IPS-18c (cell line): ENCODE measurements around the gene JKAMP.

ENCODE experiments used
- H3K4me3 ChIP-seq: 2 replicates; pipeline ENCODE4 v1.7.0; 2013; ENCODE audit warnings: low read depth, mild to moderate bottlenecking, low read length, moderate library complexity; ENCODE audit not compliant: insufficient read depth
- H3K9me3 ChIP-seq: one replicate; pipeline ENCODE4 v1.6.1; 2013; ENCODE audit warnings: mild to moderate bottlenecking, low read length, moderate library complexity; ENCODE audit not compliant: control insufficient read depth, insufficient read depth

Gene JKAMP

GRCh38 chr14:59510001-59510400 lies 25.7 kb downstream of the JKAMP start:
- no peaks in the 10 kb centered on the region for H3K9me3 ChIP-seq
- H3K4me3 ChIP-seq: no peak overlapping the region

GRCh38 chr14:59510966-59511365 lies 26.6 kb downstream of the JKAMP start:
- Histone ChIP-seq H3K9me3 (no peaks in the 10 kb centered on the region), H3K4me3 (no peak overlapping the region)

- H3K4me3 ChIP-seq: no peak overlapping the region
Observed at GRCh38 chr14:59511916-59512575, 27.7 kb downstream of the JKAMP start.

GRCh38 chr14:59520224-59520623 lies 35.9 kb downstream of the JKAMP start:
- no peak overlapping the region for H3K4me3 ChIP-seq
- no peaks in the 10 kb centered on the region for H3K9me3 ChIP-seq

More at GRCh38 chr14:59511916-59512575, 27.7 kb downstream of the JKAMP start:
- H3K9me3 ChIP-seq: no peaks in the 10 kb centered on the region

- no peak overlapping the region for H3K4me3 ChIP-seq
- H3K9me3 ChIP-seq: no peaks in the 10 kb centered on the region
Observed at GRCh38 chr14:59529189-59529588, 44.9 kb downstream of the JKAMP start.

- no peaks in the 10 kb centered on the region for H3K9me3 ChIP-seq
- H3K4me3 ChIP-seq: no peak overlapping the region
Observed at GRCh38 chr14:59530349-59530748, 46.0 kb downstream of the JKAMP start.

- no peaks in the 10 kb centered on the region for H3K9me3 ChIP-seq
- no peak overlapping the region for H3K4me3 ChIP-seq
Observed at GRCh38 chr14:59532419-59532818, 48.1 kb downstream of the JKAMP start.

GRCh38 chr14:59534361-59534987 lies 50.2 kb downstream of the JKAMP start:
- Histone ChIP-seq H3K4me3 (no peak overlapping the region), H3K9me3 (no peaks in the 10 kb centered on the region)

GRCh38 chr14:59537476-59537875 lies 53.2 kb downstream of the JKAMP start:
- Histone ChIP-seq H3K4me3 (no peak overlapping the region), H3K9me3 (no peaks in the 10 kb centered on the region)

GRCh38 chr14:59538936-59539335 lies 54.6 kb downstream of the JKAMP start:
- Histone ChIP-seq H3K9me3 (no peaks in the 10 kb centered on the region), H3K4me3 (no peak overlapping the region)

GRCh38 chr14:59540852-59541251 lies 56.5 kb downstream of the JKAMP start:
- no peaks in the 10 kb centered on the region for H3K9me3 ChIP-seq

GRCh38 chr14:59541731-59542130 lies 57.4 kb downstream of the JKAMP start:
- Histone ChIP-seq H3K9me3 (no peaks in the 10 kb centered on the region), H3K4me3 (no peak overlapping the region)

More at GRCh38 chr14:59540852-59541251, 56.5 kb downstream of the JKAMP start:
- H3K4me3 ChIP-seq: no peak overlapping the region

GRCh38 chr14:59543873-59544272 lies 59.6 kb downstream of the JKAMP start:
- H3K9me3 ChIP-seq: no peaks in the 10 kb centered on the region
- H3K4me3 ChIP-seq: no peak overlapping the region

GRCh38 chr14:59547310-59547709 lies 63.0 kb downstream of the JKAMP start:
- Histone ChIP-seq H3K9me3 (peaks cover 4% of the 10 kb centered on the region), H3K4me3 (no peak overlapping the region)
